ENCODE data around the gene ACOX3.

ACOX3 gene

DNA sequence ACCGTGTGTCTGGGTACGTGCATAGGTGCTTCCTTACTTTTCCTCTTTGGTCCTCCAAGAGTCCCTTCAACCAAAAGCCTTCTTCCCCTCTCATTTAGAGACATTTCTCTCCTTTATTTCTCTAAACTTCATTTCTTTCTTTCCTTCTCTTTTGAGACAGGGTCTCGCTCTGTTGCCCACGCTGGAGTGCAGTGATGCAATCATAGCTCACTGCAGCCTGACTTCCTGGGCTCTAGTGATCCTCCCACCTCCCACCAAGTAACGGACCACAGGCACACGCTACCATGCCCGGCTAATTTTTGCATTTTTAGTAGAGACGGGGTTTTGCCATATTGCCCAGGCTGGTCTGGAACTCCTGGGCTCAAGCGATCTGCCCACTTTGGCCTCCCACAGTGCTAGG, 42.2 kb downstream of the ACOX3 start:
- no peak for TF ChIP-seq ZFX (IDR thresholded peaks at IDR 0.05)
- TF ChIP-seq, protein P1, sequence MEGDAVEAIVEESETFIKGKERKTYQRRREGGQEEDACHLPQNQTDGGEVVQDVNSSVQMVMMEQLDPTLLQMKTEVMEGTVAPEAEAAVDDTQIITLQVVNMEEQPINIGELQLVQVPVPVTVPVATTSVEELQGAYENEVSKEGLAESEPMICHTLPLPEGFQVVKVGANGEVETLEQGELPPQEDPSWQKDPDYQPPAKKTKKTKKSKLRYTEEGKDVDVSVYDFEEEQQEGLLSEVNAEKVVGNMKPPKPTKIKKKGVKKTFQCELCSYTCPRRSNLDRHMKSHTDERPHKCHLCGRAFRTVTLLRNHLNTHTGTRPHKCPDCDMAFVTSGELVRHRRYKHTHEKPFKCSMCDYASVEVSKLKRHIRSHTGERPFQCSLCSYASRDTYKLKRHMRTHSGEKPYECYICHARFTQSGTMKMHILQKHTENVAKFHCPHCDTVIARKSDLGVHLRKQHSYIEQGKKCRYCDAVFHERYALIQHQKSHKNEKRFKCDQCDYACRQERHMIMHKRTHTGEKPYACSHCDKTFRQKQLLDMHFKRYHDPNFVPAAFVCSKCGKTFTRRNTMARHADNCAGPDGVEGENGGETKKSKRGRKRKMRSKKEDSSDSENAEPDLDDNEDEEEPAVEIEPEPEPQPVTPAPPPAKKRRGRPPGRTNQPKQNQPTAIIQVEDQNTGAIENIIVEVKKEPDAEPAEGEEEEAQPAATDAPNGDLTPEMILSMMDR (conservative IDR thresholded peaks at IDR 0.05), result no peak
- no peak overlapping the region for H3K27ac ChIP-seq

DNA sequence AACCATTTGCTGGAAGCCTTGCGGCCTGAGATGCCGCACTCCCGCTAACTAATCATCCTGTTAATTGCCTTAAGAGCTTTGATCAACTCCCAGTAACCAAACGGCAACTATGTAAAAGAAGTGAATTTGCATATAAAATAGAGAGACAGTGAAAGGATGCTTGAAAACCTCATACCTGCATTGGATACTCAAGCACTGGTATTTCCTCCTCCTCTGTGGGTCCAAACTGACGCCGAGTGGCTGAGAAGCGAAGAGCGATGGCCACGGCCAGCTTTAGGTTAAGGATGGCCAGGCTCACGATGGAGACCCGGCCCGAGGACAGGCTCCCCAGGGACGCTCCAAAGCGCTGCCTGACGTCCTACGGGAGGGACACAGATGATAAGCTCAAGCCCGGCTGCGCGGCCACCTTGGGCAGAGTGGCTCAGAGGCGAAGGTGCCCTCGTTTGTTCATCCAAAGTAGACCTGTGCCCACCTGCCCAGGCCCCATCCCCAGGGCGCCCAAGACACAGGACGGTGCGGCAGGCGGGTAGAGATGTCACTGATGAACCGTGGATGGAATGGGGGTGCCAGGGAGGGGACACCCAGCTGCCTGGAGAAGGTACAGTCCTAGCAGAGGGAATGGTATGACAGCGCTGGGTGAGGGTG, 43.6 kb downstream of the ACOX3 start:
- TF ChIP-seq, protein P1 (conservative IDR thresholded peaks at IDR 0.05), result no peak
- no peak for TF ChIP-seq ZFX (IDR thresholded peaks at IDR 0.05)
- H3K27ac ChIP-seq, result no peak overlapping the region

DNA sequence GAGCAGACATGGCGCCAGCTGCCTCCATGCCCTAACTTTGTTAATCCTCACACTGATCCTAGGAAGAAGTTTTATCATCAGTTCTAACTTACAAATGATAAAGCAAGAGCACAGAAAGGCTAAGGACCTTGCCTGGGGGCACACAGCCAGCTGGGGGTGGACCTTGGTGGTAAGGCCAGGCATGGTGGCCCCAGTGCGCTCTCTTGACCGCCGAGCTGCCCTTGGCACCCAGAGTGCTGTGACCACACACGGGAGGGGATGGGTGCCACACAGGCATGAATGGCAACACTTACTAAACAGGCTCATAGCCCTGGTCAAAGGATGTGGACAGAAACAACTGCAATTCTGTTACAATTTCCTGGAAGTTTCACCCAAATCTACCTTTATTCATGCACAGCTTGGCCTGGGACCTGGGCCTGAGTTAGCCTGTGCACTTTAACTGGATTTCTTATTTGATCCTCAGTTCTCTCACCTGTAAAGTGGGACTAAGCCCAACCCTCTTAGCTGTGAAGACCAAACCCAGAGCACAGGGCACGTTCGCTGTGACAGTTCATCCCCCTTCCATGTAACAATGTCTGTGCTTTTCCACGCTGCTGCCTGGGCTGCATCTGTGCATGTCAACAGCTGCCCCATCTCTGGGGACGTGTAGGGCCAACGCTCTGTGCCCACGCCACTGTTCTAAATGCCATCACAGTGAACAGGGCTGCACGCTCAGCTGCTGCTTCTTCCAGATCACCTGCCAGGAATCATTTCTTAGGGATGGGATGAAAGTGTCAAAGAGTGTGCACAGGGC, 44.8 kb downstream of the ACOX3 start:
- no peak overlapping the region for H3K27ac ChIP-seq

DNA sequence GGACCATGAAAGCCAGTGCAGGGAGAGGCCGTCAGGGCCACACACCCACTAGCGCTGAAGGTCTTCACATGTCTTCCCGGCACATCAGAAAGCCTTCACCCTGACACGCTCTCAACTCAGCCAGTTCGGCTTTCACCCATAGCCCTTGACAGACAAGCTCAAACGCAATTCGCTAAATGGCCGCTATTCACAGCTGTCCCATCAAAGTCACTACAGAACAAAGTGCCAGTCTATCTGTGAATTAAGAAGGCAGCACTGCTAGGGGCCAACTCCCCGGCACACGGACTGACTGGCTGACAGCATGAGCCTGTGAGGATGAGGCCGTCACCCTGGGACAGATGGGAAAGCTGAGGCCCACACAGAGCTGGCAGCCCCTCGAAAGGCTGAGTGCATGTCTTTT, 45.7 kb downstream of the ACOX3 start:
- no peak overlapping the region for H3K27ac ChIP-seq

More for the DNA sequence above, 44.8 kb downstream of the ACOX3 start:
- TF ChIP-seq ZFX (IDR thresholded peaks at IDR 0.05), result no peak
- TF ChIP-seq, protein P1 (conservative IDR thresholded peaks at IDR 0.05), result no peak

DNA sequence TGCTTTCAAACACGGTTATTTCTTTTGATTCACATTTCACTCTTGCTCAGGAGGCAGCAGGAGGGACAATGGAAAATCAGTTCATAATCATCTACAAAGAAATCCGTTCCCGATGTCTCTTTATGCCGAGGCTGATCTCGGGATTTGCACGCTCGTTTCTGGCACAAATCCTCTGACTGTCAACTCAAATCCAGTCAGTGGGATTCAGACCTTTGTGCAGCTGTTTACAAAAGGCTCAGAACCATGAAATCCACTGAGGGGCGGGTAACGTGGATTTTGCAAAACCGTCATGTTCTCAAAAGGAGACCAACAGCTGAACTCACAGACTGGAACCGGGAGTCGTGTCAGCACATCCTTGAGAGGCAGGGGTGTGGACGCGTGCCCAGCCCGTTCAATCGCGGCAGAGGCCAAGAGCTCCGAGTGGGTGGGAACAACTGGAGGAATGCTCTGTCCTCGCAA, 46.4 kb downstream of the ACOX3 start:
- no peak for TF ChIP-seq ZFX (IDR thresholded peaks at IDR 0.05)
- TF ChIP-seq, protein P1 (conservative IDR thresholded peaks at IDR 0.05), result no peak
- H3K27ac ChIP-seq, result no peak overlapping the region

More for the DNA sequence above, 45.7 kb downstream of the ACOX3 start:
- TF ChIP-seq ZFX (IDR thresholded peaks at IDR 0.05), result no peak
- TF ChIP-seq, protein P1 (conservative IDR thresholded peaks at IDR 0.05), result no peak

DNA sequence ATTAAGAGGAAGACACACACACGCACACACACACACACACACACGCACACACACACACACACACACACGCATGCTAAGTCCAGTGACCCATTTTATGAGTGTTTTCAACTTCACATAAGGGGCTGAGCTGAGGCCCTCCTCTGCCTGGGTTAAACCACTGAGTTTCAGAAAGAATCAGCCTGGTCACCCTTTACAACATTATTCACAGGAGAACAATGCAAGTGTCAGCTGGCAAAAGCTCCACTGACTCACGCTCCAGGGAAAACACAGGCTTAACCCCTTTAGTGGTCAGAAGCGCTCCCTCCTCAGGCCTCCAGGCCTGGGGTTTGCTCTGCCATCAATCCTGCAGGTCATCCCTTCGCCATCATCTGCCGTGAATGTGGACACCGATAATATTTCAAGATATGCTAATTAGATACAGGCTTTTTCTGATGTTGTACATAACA, 46.9 kb downstream of the ACOX3 start:
- H3K27ac ChIP-seq, result no peak overlapping the region
- no peak for TF ChIP-seq ZFX (IDR thresholded peaks at IDR 0.05)
- TF ChIP-seq, protein P1 (conservative IDR thresholded peaks at IDR 0.05), result no peak

DNA sequence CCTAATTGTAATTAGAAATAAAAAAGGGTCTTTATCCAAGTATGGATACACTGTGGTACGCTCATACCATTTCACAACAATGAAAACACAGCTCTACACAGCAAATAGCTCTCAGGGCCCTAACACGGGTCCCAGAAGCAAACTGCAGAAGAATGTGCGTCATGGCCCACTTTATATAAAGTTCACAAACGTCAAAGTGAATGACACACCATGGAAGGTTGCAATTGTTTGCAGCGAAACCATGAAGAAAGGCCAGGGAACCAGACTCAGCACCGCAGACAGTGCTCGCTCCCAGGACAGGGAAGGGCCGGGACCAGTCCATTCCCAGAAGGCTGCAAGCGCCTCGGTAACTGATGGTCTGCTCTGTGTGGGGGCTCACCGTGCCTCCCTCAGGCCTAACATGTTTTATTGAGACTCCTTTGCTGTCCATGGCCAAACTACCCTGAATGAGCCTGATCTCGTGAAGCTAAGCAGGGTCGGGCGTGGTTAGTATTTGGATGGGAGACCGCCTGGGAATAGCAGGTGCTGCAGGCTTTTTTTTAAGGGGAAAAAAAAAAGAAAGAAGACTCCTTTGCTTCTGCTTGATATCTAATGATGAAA, 47.8 kb downstream of the ACOX3 start:
- H3K27ac ChIP-seq, result no peak overlapping the region
- no peak for TF ChIP-seq ZFX (IDR thresholded peaks at IDR 0.05)
- TF ChIP-seq, protein P1 (conservative IDR thresholded peaks at IDR 0.05), result no peak
